H1 (cell line): ENCODE measurements around the gene AMN. TPM values are rescaled to one million over a fixed set of nuclear protein-coding genes. Genes with fewer than 3 reads are reported as not detected.

Source experiments
- CTCF ChIA-PET: fragments of 300-600 bp; sonication (Branson Sonifier 250); formaldehyde crosslinking; loops from one replicate; lab custom pipeline; 2021; ENCODE audit not compliant: partially characterized antibody; lab: Charles Lee
- POLR2A ChIA-PET: fragments of 300-600 bp; sonication (Branson Sonifier 250); formaldehyde crosslinking; loops from one replicate; lab custom pipeline; 2021; ENCODE audit warnings: inconsistent platforms; ENCODE audit not compliant: partially characterized antibody; lab: Charles Lee
- DNase-seq, 2 experiments: peaks; one replicate each; pipeline versions ENCODE4 v3.0.0 to v3.0.0-alpha.2; 2010 to 2022; ENCODE audit warnings: low spot score in 2 of 2, low read depth in 1 of 2, mixed read lengths in 1 of 2
- FAIRE-seq: peaks from 2 replicates; lab custom pipeline; 2011; peaks lifted over from hg19 to GRCh38; lab: Jason Lieb, UNC
- H2AFZ ChIP-seq: 2 replicates; pipeline ENCODE4 v1.8.1; 2012; ENCODE audit warnings: low read length, inconsistent platforms
- H2AK5ac ChIP-seq: 2 replicates; pipeline ENCODE4 v1.6.1; 2013; ENCODE audit warnings: low read depth, low read length
- H2BK120ac ChIP-seq: replicated peaks from 2 replicates; pipeline ENCODE3; 2013; ENCODE audit warnings: low read depth, low read length, inconsistent platforms
- H2BK12ac ChIP-seq: 2 replicates; pipeline ENCODE4 v1.6.1; 2013; ENCODE audit warnings: low read depth, low read length
- H2BK15ac ChIP-seq: 2 replicates; pipeline ENCODE4 v1.6.1; 2013; ENCODE audit warnings: low read length
- H2BK20ac ChIP-seq: 2 replicates; pipeline ENCODE4 v1.6.1; 2013; ENCODE audit warnings: low read length
- H2BK5ac ChIP-seq: 2 replicates; pipeline ENCODE4 v1.6.1; 2013; ENCODE audit warnings: low read depth, low read length
- H3K14ac ChIP-seq: 2 replicates; pipeline ENCODE4 v1.6.1; 2013; ENCODE audit warnings: inconsistent platforms; ENCODE audit not compliant: insufficient read length
- H3K18ac ChIP-seq: 2 replicates; pipeline ENCODE4 v1.6.1; 2013; ENCODE audit warnings: low read length; ENCODE audit errors: extremely low read depth
- H3K23ac ChIP-seq: 2 replicates; pipeline ENCODE4 v1.6.1; 2013; ENCODE audit warnings: inconsistent platforms; ENCODE audit not compliant: insufficient read length
- H3K23me2 ChIP-seq: 2 replicates; pipeline ENCODE4 v1.6.1; 2013; ENCODE audit warnings: low read depth, low read length
- H3K27ac ChIP-seq: 2 replicates; pipeline ENCODE4 v1.6.1; 2011; ENCODE audit warnings: low read depth, low read length, inconsistent platforms
- H3K27me3 ChIP-seq, 4 experiments: replicated peaks in 1 of 4; 1 replicate in 1 of 4; 2 replicates in 3 of 4; pipeline versions ENCODE4 v1.6.1 to v1.8.1; 2011 to 2013; ENCODE audit warnings: low read length in 3 of 4, mild to moderate bottlenecking in 3 of 4, inconsistent platforms in 2 of 4, mixed read lengths in 2 of 4, moderate library complexity in 1 of 4; ENCODE audit not compliant: control insufficient read depth in 3 of 4, insufficient read depth in 3 of 4; ENCODE audit errors: extremely low read depth in 1 of 4
- H3K36me3 ChIP-seq, 4 experiments: 2 replicates each; pipeline versions ENCODE4 v1.6.1 to v1.8.1; 2011 to 2013; ENCODE audit warnings: mild to moderate bottlenecking in 4 of 4, low read length in 3 of 4, moderate library complexity in 2 of 4, control low read depth in 1 of 4, inconsistent platforms in 1 of 4; ENCODE audit not compliant: insufficient read depth in 4 of 4, control insufficient read depth in 2 of 4
- H3K4ac ChIP-seq: replicated peaks from 2 replicates; pipeline ENCODE3; 2013; ENCODE audit warnings: low read length, low read depth, mixed read lengths, inconsistent platforms; ENCODE audit not compliant: insufficient read length
- H3K4me1 ChIP-seq, 4 experiments: replicated peaks in 1 of 4; 1 replicate in 1 of 4; 2 replicates in 3 of 4; pipeline versions ENCODE4 v1.6.1 to v1.8.1; 2011 to 2013; ENCODE audit warnings: low read length in 3 of 4, inconsistent platforms in 2 of 4, mixed read lengths in 1 of 4; ENCODE audit not compliant: insufficient read depth in 4 of 4, control insufficient read depth in 3 of 4
- H3K4me2 ChIP-seq, 2 experiments: 2 replicates each; pipeline versions ENCODE4 v1.6.1 to v1.8.1; 2011 to 2013; ENCODE audit warnings: low read depth in 2 of 2, low read length in 2 of 2, control low read depth in 1 of 2, inconsistent platforms in 1 of 2, mild to moderate bottlenecking in 1 of 2; ENCODE audit not compliant: insufficient read depth in 1 of 2
- H3K4me3 ChIP-seq, 4 experiments: fragments of 200-600, 300-600 bp in 1 of 4; sonication (generic), shearing (Covaris generic), sonication (Bioruptor Twin) in 1 of 4; 2 replicates each; pipeline versions ENCODE4 v1.5.1 to v1.8.1; 2011 to 2016; ENCODE audit warnings: low read length in 4 of 4, low read depth in 3 of 4, control low read depth in 2 of 4, inconsistent platforms in 2 of 4, mild to moderate bottlenecking in 2 of 4, mixed read lengths in 1 of 4, moderate library complexity in 1 of 4; ENCODE audit not compliant: insufficient read depth in 2 of 4; ENCODE audit errors: extremely low read depth in 1 of 4
- H3K56ac ChIP-seq: replicated peaks from 2 replicates; pipeline ENCODE3; 2013; ENCODE audit warnings: low read depth, mild to moderate bottlenecking, mixed read lengths, low read length, inconsistent platforms; ENCODE audit not compliant: insufficient read length
- H3K79me1 ChIP-seq: 2 replicates; pipeline ENCODE4 v1.6.1; 2013; ENCODE audit warnings: low read depth, low read length, control low read depth
- H3K79me2 ChIP-seq, 2 experiments: 2 replicates each; pipeline versions ENCODE4 v1.6.1 to v1.8.1; 2012 to 2013; ENCODE audit warnings: low read length in 2 of 2, mild to moderate bottlenecking in 2 of 2, inconsistent platforms in 1 of 2; ENCODE audit not compliant: insufficient read depth in 2 of 2, control insufficient read depth in 1 of 2
- H3K9ac ChIP-seq, 4 experiments: replicated peaks in 1 of 4; 1 replicate in 1 of 4; 2 replicates in 3 of 4; pipeline versions ENCODE4 v1.6.1 to v1.8.1; 2011 to 2013; ENCODE audit warnings: low read depth in 3 of 4, low read length in 3 of 4, control low read depth in 2 of 4, mild to moderate bottlenecking in 2 of 4, moderate library complexity in 2 of 4, inconsistent platforms in 1 of 4; ENCODE audit errors: extremely low read depth in 1 of 4
- H3K9me3 ChIP-seq, 2 experiments: 2 replicates each; pipeline versions ENCODE4 v1.6.1 to v1.8.1; 2012 to 2013; ENCODE audit warnings: mild to moderate bottlenecking in 2 of 2, moderate library complexity in 2 of 2, control low read depth in 1 of 2, inconsistent platforms in 1 of 2, low read depth in 1 of 2, low read length in 1 of 2, mixed read lengths in 1 of 2; ENCODE audit not compliant: insufficient read depth in 2 of 2
- H4K20me1 ChIP-seq, 2 experiments: replicated peaks in 1 of 2; 2 replicates each; pipeline versions ENCODE3 to v1.8.1; 2011 to 2013; ENCODE audit warnings: inconsistent platforms in 2 of 2, low read length in 2 of 2, mild to moderate bottlenecking in 1 of 2; ENCODE audit not compliant: insufficient read depth in 2 of 2, control insufficient read depth in 1 of 2
- H4K5ac ChIP-seq: 2 replicates; pipeline ENCODE4 v1.6.1; 2013; ENCODE audit warnings: low read length, low read depth, mixed read lengths, inconsistent platforms; ENCODE audit not compliant: insufficient read length
- H4K8ac ChIP-seq: 2 replicates; pipeline ENCODE4 v1.8.0; 2013; ENCODE audit warnings: mild to moderate bottlenecking, moderate library complexity, low read length, inconsistent platforms; ENCODE audit not compliant: insufficient read depth; ENCODE audit errors: extremely low read depth
- H4K91ac ChIP-seq: replicated peaks from 2 replicates; pipeline ENCODE3; 2013; ENCODE audit warnings: low read length, mixed read lengths, inconsistent platforms; ENCODE audit not compliant: insufficient read length
- CBX8 ChIP-seq: fragments of 300-800, 300-1000 bp; sonication (generic); IDR thresholded peaks from 2 replicates; pipeline ENCODE4 v1.7.1; 2016; ENCODE audit warnings: low read depth, low read length, borderline replicate concordance
- CHD1 ChIP-seq: IDR thresholded peaks from 2 replicates; pipeline ENCODE4 v1.6.1; 2012; ENCODE audit warnings: low read depth, low read length, improper control_type of control experiment
- CREB1 ChIP-seq: IDR thresholded peaks from 2 replicates; pipeline ENCODE4 v1.6.1; 2012; ENCODE audit warnings: inconsistent platforms
- EZH2 ChIP-seq: fragments of 200-600 bp; sonication (generic); IDR thresholded peaks from 2 replicates; pipeline ENCODE4 v1.7.1; 2012; ENCODE audit warnings: low read depth, mild to moderate bottlenecking, moderate library complexity, low read length, inconsistent platforms; ENCODE audit not compliant: severe bottlenecking
- GABPA ChIP-seq: IDR thresholded peaks from 2 replicates; pipeline ENCODE4 v1.6.1; 2011; ENCODE audit warnings: mild to moderate bottlenecking, low read length, moderate library complexity, borderline replicate concordance; ENCODE audit not compliant: insufficient read depth
- HDAC2 ChIP-seq, 2 experiments: fragments of 300-600 bp in 1 of 2; sonication (generic) in 1 of 2; IDR thresholded peaks; 2 replicates each; pipeline ENCODE4 v1.6.1; 2011 to 2012; ENCODE audit warnings: low read depth in 2 of 2, low read length in 2 of 2, mild to moderate bottlenecking in 2 of 2, moderate library complexity in 2 of 2, borderline replicate concordance in 1 of 2, inconsistent platforms in 1 of 2
- JUN ChIP-seq: IDR thresholded peaks from 2 replicates; pipeline ENCODE4 v1.6.1; 2011; ENCODE audit warnings: low read depth, mild to moderate bottlenecking, improper control_type of control experiment, low read length
- KDM4A ChIP-seq: IDR thresholded peaks from one replicate; pipeline ENCODE4 v1.7.1; 2012; ENCODE audit warnings: low read depth, mild to moderate bottlenecking, moderate library complexity, low read length, inconsistent platforms; ENCODE audit not compliant: severe bottlenecking
- NANOG ChIP-seq: IDR thresholded peaks from 2 replicates; pipeline ENCODE4 v1.6.1; 2011; ENCODE audit warnings: low read length, low read depth, mild to moderate bottlenecking, inconsistent platforms; ENCODE audit not compliant: insufficient read depth, poor library complexity, severe bottlenecking
- POLR2A ChIP-seq, 2 experiments: IDR thresholded peaks; 1 replicate in 1 of 2; 2 replicates in 1 of 2; pipeline ENCODE4 v1.6.1; 2011; ENCODE audit warnings: low read depth in 2 of 2, low read length in 2 of 2, mild to moderate bottlenecking in 2 of 2; ENCODE audit errors: control extremely low read depth in 1 of 2
- SRF ChIP-seq: IDR thresholded peaks from 2 replicates; pipeline ENCODE4 v1.6.1; 2011; ENCODE audit warnings: mild to moderate bottlenecking, low read depth, low read length, moderate library complexity
- TAF7 ChIP-seq: optimal IDR thresholded peaks from 2 replicates; pipeline ENCODE3; 2011; ENCODE audit warnings: low read depth, mild to moderate bottlenecking, inconsistent platforms, low read length, moderate library complexity, borderline replicate concordance
- YY1 ChIP-seq: IDR thresholded peaks from 2 replicates; pipeline ENCODE4 v1.6.1; 2011; ENCODE audit warnings: low read depth, mild to moderate bottlenecking, low read length
- ZNF274 ChIP-seq: IDR thresholded peaks from 2 replicates; pipeline ENCODE4 v1.7.0; 2012; ENCODE audit warnings: low read length, borderline replicate concordance; ENCODE audit errors: extremely low read depth
- WGBS, 2 experiments: shearing (Covaris generic) in 1 of 2; methylation state at CpG; one replicate each; pipeline versions ENCODE4 v1.1.6 to v1.1.7; 2013 to 2015; ENCODE audit warnings: low lambda C conversion rate in 2 of 2, mixed read lengths in 2 of 2, inconsistent platforms in 1 of 2, low coverage in 1 of 2, missing lambda C conversion rate in 1 of 2; ENCODE audit not compliant: insufficient replicate concordance in 2 of 2, insufficient coverage in 1 of 2, insufficient read length in 1 of 2; ENCODE audit errors: extremely low coverage in 1 of 2, missing lambda C conversion rate in 1 of 2; 5-methylcytosine and 5-hydroxymethylcytosine counted together
- polyA plus RNA-seq, 7 experiments: library from polyadenylated mRNA; depleted of rRNA in 3 of 7; stranded (reverse) in 5 of 7; unstranded in 2 of 7; fragments of >200 nt in 5 of 7; fragments of 200-250 nt in 2 of 7; gene quantifications; 1 replicate in 5 of 7; 2 replicates in 1 of 7; 4 replicates in 1 of 7; pipeline versions ENCODE4 v1.2.1 to v1.2.3, GENCODE V29; 2011 to 2013; ENCODE audit warnings: missing spikeins in 2 of 7, mixed read lengths in 2 of 7
- total RNA-seq: library from RNA; stranded (reverse); fragmentation: NEBNext Ultra II Directional; extraction: Animal tissue kit (Norgen Biotek cat#: 25700); gene quantifications from 2 replicates; pipeline ENCODE4 v1.2.1, GENCODE V29; 2021

The AMN gene
- total and polyA plus RNA-seq, 2 of the 8 experiments (the other 6 are each of a cell fraction or from before 2014, with no cell fraction given) = 0.77 to 1.5 TPM

- POLR2A ChIA-PET = no interaction called here
- Histone ChIP-seq H3K4me3 (no peak overlapping the region), H3K23ac (no peak overlapping the region), H3K9me3 (no peaks in the 10 kb centered on the region; a peak in 1 of 4 replicates), H2BK12ac (peak overlapping the region; percentile 75; the same call in 1 of the 2 replicates), H3K18ac (no peak overlapping the region), H3K36me3 (no peaks in the 10 kb centered on the region), H2BK5ac (0 out of 2 replicates have a peak overlapping the region, but pooled peaks have one; percentile 55), H3K79me2 (no peaks in the 10 kb centered on the region), H2BK20ac (no peak overlapping the region), H3K4me1 (peaks cover 0 to 3% (median under 1%) of the 10 kb centered on the region in 4 experiments; a peak in 5 of 7 replicates), H4K91ac (peak overlapping the region; percentile 38), H2BK15ac (peak overlapping the region; percentile 53; the same call in 1 of the 2 replicates), H3K4ac (no peak overlapping the region), H2AFZ (no peak overlapping the region), H4K8ac (no peak overlapping the region), H4K5ac (no peak overlapping the region), H3K79me1 (no peaks in the 10 kb centered on the region), H2BK120ac (no peak overlapping the region), H3K56ac (peak overlapping the region; percentile 79), H2AK5ac (no peak overlapping the region), H4K20me1 (peaks cover 0 to 13% of the 10 kb centered on the region in 2 experiments), H3K4me2 (no peak overlapping the region), H3K9ac (no peak overlapping the region), H3K27me3 (peaks cover 8 to 18% (median 16%) of the 10 kb centered on the region in 4 experiments; a peak in 6 of 7 replicates), H3K27ac (no peak overlapping the region), H3K23me2 (peaks cover 35% of the 10 kb centered on the region; the same call in 1 of the 2 replicates), H3K14ac (no peak overlapping the region)
- DNase-seq = no peak
- 72 to 100% methylated on average over 1 to 2 of the region's 2 CpGs for WGBS, 2 experiments
- CTCF ChIA-PET = interaction anchor here (0.6 to 2.9 kb wide), 10 partner anchors 12 to 798 kb away, joined by 3 to 18 read pairs (median 4); no protein-coding TSS in a partner anchor
- no peak for FAIRE-seq
- TF ChIP-seq EZH2 = no peak
- no peak for TF ChIP-seq HDAC2 (IDR thresholded peaks at IDR 0.05; ENCODE audit: borderline replicate concordance in 1 of 2, low read depth in 2 of 2, low read length in 2 of 2)
- no peak for TF ChIP-seq JUN
- TF ChIP-seq KDM4A = no peak
- no peak for TF ChIP-seq CBX8
- TF ChIP-seq NANOG = no peak
- no peak for TF ChIP-seq POLR2A (IDR thresholded peaks at IDR 0.05; ENCODE audit: control extremely low read depth in 1 of 2, low read depth in 2 of 2, low read length in 2 of 2)
- TF ChIP-seq YY1 = no peak
- no peak for TF ChIP-seq TAF7
- no peak for TF ChIP-seq ZNF274
- TF ChIP-seq CHD1 = no peak
- TF ChIP-seq SRF = no peak
- no peak for TF ChIP-seq CREB1
- no peak for TF ChIP-seq GABPA
These were observed 4.0 kb upstream of the AMN start for GRCh38 chr14:102918438-102918837.
